Glomerular endothelial cell (primary cell): ENCODE results near the gene NTSR2. TPM values are rescaled to one million over a fixed set of nuclear protein-coding genes. Genes with fewer than 3 reads are reported as not detected.

ENCODE experiments used
- DNase-seq: peaks from one replicate; pipeline ENCODE4 v3.0.0-alpha.2; 2011; ENCODE audit warnings: low read depth, low spot score; ENCODE audit errors: extremely low read depth
- total RNA-seq: library from RNA; depleted of rRNA; stranded (reverse); fragments of >200 nt; gene quantifications from 2 replicates; pipeline ENCODE4 v1.2.3, GENCODE V29; 2015

Gene NTSR2
- total RNA-seq, 1 donor from 2014 or later = not detected

GRCh38 chr2:11701206-11701605 is 31.2 kb upstream of the NTSR2 start:
- DNase-seq = no peak

DNA sequence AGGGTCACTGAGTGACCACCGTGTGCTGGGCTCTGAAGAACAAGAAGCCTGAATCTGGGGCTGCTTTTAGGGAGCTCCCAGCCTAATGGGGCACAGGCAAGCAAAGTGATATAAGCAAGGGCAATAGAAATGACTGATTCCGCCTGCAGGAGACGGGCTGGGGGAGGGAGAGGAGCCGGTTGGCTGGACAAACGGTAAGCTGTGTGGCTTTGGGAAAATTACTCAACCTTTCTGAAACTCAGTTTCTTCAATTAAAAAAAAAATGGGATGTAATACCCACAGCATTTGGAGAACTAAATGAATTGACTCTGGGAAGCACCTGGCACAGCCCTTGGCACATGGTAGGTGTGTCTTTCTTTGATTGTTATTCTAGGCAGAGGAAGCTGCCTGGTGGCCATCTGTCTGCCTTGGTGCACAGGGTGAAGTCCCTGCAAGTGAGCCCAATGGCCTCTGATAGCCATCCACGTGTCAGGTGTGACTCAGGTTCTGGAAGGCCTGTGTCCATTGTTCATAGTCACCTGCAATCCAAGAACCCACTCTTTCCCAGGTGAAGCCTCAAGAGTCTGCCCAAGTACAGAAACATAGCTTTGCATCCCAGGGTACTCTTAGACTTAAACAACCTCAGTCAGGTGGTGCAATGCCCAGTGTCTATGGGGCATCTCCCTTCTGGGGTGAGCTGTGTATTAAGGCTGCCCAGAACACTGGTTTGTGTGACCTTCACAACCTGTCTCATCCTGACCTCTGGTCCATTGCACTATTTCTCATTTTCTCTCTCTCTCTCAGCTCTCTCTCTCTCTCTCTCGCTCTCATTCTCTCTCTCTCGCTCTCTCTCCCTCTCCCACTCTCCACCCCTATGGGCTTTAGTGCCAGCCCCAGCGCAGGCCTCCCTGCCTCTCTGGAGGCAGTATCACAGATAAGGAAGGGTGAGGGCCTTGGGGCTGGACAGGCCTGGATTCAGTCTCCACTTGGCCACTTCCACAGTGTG is 30.0 kb upstream of the NTSR2 start:
- DNase-seq = no peak

GRCh38 chr2:11698009-11698922 is 28.3 kb upstream of the NTSR2 start:
- DNase-seq = no peak

GRCh38 chr2:11697103-11697871 is 27.3 kb upstream of the NTSR2 start:
- no peak for DNase-seq

GRCh38 chr2:11696736-11697102 is 26.7 kb upstream of the NTSR2 start:
- no peak for DNase-seq

DNA sequence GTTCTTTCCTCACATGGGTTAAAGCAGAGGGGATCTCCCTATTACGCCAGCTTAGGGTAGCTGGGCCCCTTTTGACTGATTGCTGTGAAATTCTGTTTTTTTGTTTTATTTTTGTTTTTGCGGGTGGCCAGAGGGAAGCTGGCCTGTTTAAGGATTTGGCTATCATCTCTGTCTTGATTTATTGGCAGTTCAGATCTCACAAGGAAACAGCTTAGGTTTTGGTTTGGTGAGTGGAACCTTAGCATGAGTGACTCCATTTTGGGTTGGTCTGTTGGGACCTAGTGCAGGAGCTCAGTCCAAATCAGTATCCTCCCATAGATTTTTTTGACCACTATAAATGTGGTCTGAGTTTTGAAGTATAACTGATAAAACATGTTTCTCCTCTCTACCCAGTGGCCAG is 25.6 kb upstream of the NTSR2 start:
- no peak for DNase-seq

DNA sequence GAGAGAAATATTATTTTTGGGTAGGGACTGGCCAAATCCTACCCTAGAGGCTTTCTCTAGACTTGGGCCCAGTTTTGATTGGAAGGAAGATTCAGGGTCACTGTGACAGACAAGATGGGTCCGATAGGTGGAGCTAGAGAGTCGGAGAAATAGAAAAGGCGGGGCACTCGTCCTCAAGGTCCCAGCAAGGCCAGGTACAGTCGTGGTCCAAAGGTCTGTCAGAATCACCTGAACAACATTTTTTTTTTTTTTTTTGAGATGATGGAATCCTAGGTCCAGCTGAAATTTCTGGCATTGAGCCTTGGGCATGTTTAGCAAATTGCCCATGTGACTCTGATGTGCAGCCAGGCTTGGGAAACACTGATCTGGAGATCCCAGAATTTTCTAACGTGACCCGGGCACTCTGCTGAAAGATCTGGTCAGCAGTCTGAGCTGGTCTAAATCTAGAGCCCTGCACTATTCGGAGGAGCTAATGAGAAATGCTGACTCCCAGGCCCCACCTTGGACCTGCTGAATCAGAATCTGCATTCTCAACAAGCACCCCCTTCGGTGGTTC is 23.0 kb upstream of the NTSR2 start:
- no peak for DNase-seq

GRCh38 chr2:11691076-11691660 is 21.2 kb upstream of the NTSR2 start:
- DNase-seq = no peak

DNA sequence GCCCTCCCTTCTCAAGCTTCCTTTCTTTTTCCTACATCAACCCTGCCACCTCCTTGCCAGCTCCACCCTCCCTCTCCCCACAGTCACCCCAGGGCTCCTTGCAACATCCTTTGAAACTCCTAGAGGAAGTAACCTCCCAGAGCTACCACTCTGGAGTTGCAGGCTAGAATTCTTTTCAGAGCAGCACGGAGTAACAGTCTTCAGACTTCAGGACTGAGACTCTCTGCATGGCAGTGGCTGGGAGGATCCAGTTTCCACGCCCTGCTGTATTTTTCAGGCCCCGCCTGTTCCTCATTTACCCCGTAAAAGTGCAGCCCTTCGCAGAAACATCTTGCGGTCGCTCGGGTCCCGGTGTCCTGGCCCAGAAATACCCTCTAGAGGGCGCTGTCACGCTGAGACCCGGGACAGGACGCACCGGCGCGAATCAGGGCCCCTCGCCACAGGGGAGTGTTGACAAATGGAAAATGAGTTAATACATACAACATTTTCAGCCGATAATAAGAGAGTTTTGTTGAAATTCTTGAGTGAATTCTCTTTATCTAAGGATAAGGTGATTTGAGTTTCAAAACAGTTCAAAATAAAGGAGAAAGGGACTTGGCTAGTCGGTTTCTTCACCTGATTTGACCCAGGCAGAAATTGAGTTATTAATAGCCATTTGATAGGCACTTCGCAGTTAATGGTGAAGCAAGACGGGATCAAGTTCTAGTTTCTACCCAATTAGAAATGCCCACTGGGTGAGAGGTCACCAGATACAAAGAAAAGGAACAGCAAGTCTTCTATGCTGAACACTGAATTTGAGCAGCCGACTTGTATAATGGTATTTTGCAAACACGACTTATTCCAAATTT is 18.5 kb upstream of the NTSR2 start:
- DNase-seq = no peak

GRCh38 chr2:11687736-11688135 is 17.7 kb upstream of the NTSR2 start:
- no peak for DNase-seq

- DNase-seq = no peak
Measured at GRCh38 chr2:11685906-11686470, 16.0 kb upstream of the NTSR2 start.

GRCh38 chr2:11684894-11685460 is 15.0 kb upstream of the NTSR2 start:
- DNase-seq = no peak

DNA sequence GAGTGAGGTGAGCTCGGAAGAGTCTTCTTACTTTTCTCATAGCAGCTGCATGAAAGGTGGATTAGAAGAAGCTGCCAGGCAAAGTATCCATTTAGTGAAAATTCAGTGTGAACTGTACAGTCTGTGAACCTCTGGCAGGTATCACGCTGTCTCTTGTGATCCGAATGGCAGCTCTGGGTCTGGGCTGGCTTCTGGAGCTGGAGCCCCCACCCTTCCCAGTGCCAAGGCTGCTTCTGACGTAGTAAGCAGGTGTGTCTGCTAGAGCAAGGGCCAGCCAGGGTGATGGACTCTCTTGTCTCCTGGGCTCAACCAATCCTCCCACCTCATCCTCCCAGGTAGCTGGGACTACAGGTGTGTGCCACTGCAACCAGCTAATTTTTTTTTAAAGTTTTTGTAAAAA is 14.0 kb upstream of the NTSR2 start:
- DNase-seq = no peak

- no peak for DNase-seq
Measured at GRCh38 chr2:11683476-11683875, 13.5 kb upstream of the NTSR2 start.

- no peak for DNase-seq
Measured at GRCh38 chr2:11682590-11682915, 12.6 kb upstream of the NTSR2 start.

GRCh38 chr2:11681722-11682589 is 12.0 kb upstream of the NTSR2 start:
- DNase-seq = no peak

- DNase-seq = no peak
Measured at GRCh38 chr2:11680901-11681721, 11.1 kb upstream of the NTSR2 start.
